22Rv1 (cell line): ENCODE data around the gene DPCD.

Experiments
- H3K27ac ChIP-seq: fragments of 450-650 bp; 2 replicates; pipeline ENCODE4 v1.5.1; 2017
- CTCF ChIP-seq: fragments of 450-650 bp; IDR thresholded peaks from 2 replicates; pipeline ENCODE4 v1.5.1; 2017; ENCODE audit warnings: mild to moderate bottlenecking
- ZFX ChIP-seq: fragments of 450-650 bp; IDR thresholded peaks from 2 replicates; pipeline ENCODE4 v1.6.1; 2017; ENCODE audit warnings: antibody characterized with exemption, borderline replicate concordance

The DPCD gene

GRCh38 chr10:101563497-101564040, 24.6 kb upstream of the DPCD start:
- no peak overlapping the region for H3K27ac ChIP-seq
- TF ChIP-seq ZFX, result no peak
- no peak for TF ChIP-seq CTCF

GRCh38 chr10:101564490-101564991, 23.6 kb upstream of the DPCD start:
- TF ChIP-seq CTCF (no peak), ZFX (no peak)
- no peak overlapping the region for H3K27ac ChIP-seq

- no peak overlapping the region for H3K27ac ChIP-seq
- no peak for TF ChIP-seq CTCF
- no peak for TF ChIP-seq ZFX
Measured at GRCh38 chr10:101565370-101565900, 22.7 kb upstream of the DPCD start.

- no peak for TF ChIP-seq ZFX
- no peak for TF ChIP-seq CTCF
- no peak overlapping the region for H3K27ac ChIP-seq
Measured at GRCh38 chr10:101565936-101566332, 22.2 kb upstream of the DPCD start.

GRCh38 chr10:101566333-101567164, 21.6 kb upstream of the DPCD start:
- no peak overlapping the region for H3K27ac ChIP-seq
- TF ChIP-seq CTCF (no peak), ZFX (no peak)

GRCh38 chr10:101567165-101568006, 20.7 kb upstream of the DPCD start:
- H3K27ac ChIP-seq, result no peak overlapping the region

More at GRCh38 chr10:101567165-101568006, 20.7 kb upstream of the DPCD start:
- TF ChIP-seq ZFX (no peak), CTCF (no peak)
